Body of pancreas (tissue), 4 donors: Measurements from ENCODE around the gene ZNF473. TPM values are rescaled to one million over a fixed set of nuclear protein-coding genes. Genes with fewer than 3 reads are reported as not detected.

ENCODE experiments used
- ATAC-seq: fragments of 150-250 bp; one replicate; pipeline ENCODE4 v1.9.1; 2016
- DNase-seq, 4 donors: peaks; one replicate each; pipeline ENCODE4 v3.0.0-alpha.2; 2019
- H3K27ac ChIP-seq, 4 donors: fragments of 200-600 bp; sonication (generic); 1 replicate in 3 of 4; 2 replicates in 1 of 4; pipeline versions ENCODE4 v1.5.1 to v1.6.1; 2016 to 2019; ENCODE audit warnings: mild to moderate bottlenecking in 1 of 4, mixed read lengths in 1 of 4, moderate library complexity in 1 of 4
- H3K27me3 ChIP-seq, 2 donors: fragments of 200-600 bp; sonication (generic); one replicate each; pipeline ENCODE4 v1.6.0; 2016; ENCODE audit warnings: mild to moderate bottlenecking in 1 of 2
- H3K36me3 ChIP-seq, 2 donors: fragments of 200-600 bp; sonication (generic); replicated peaks in 1 of 2; 2 replicates each; pipeline ENCODE4 v1.5.1; 2016; ENCODE audit warnings: low read depth in 2 of 2; ENCODE audit not compliant: insufficient read depth in 1 of 2
- H3K4me1 ChIP-seq: fragments of 200-600 bp; sonication (generic); one replicate; pipeline ENCODE4 v1.6.0; 2016
- H3K4me3 ChIP-seq, 2 donors: fragments of 200-600 bp; sonication (generic); 1 replicate in 1 of 2; 2 replicates in 1 of 2; pipeline ENCODE4 v1.5.1; 2016 to 2019
- H3K9me3 ChIP-seq, 3 donors: fragments of 200-600 bp; sonication (generic); 1 replicate in 2 of 3; 2 replicates in 1 of 3; pipeline ENCODE4 v1.5.1; 2016
- CTCF ChIP-seq, 7 experiments: fragments of 450-650 bp in 4 of 7; fragments of 200-600 bp in 3 of 7; sonication (generic) in 3 of 7; IDR thresholded peaks; one replicate each; pipeline ENCODE4 v1.5.1; 2016 to 2019; ENCODE audit warnings: antibody characterized with exemption in 7 of 7
- POLR2A ChIP-seq, 3 donors: fragments of 450-650 bp; IDR thresholded peaks; one replicate each; pipeline ENCODE4 v1.6.1; 2016; ENCODE audit warnings: antibody characterized with exemption in 3 of 3, mild to moderate bottlenecking in 2 of 3
- WGBS, 2 donors: methylation state at CpG; one replicate each; pipeline ENCODE4 v1.1.5; 2017; 5-methylcytosine and 5-hydroxymethylcytosine counted together
- intact Hi-C: fragments of 100-400 bp; cut with DNase I; formaldehyde crosslinking; loops from one replicate; pipeline ENCODE4 v1.15.1; 2023
- total RNA-seq, 2 donors: library from RNA; depleted of rRNA; stranded (reverse); fragments of >200 nt; gene quantifications; one replicate each; pipeline ENCODE4 v1.1.0, GENCODE V29; 2016

Gene ZNF473
- total RNA-seq, 2 donors from 2014 or later = 4.9 to 5.4 TPM

- Histone ChIP-seq H3K4me1 (no peaks in the 10 kb centered on the region), H3K36me3 (peaks cover 0 to 24% of the 10 kb centered on the region in 2 donors), H3K27ac (no peak overlapping the region), H3K27me3 (no peaks in the 10 kb centered on the region), H3K9me3 (no peaks in the 10 kb centered on the region), H3K4me3 (no peak overlapping the region)
- TF ChIP-seq POLR2A (IDR thresholded peaks at IDR 0.05) (no peak), CTCF (IDR thresholded peaks at IDR 0.05) (no peak)
- intact Hi-C loops = no loop called here
- 75 to 84% methylated on average over 5 of the region's 5 CpGs for WGBS, 2 donors
- DNase-seq (peak in 2 of 4 donors; percentile 24 to 28), ATAC-seq (peak; percentile 52)
Measured at GRCh38 chr19:49997709-49998108, 28.1 kb upstream of the ZNF473 start.

- 77 to 80% methylated on average over 6 of the region's 6 CpGs for WGBS, 2 donors
- Histone ChIP-seq H3K27ac (no peak overlapping the region), H3K4me1 (no peaks in the 10 kb centered on the region), H3K36me3 (peaks cover 0 to 23% of the 10 kb centered on the region in 2 donors), H3K9me3 (no peaks in the 10 kb centered on the region), H3K4me3 (no peak overlapping the region), H3K27me3 (no peaks in the 10 kb centered on the region)
- DNase-seq (no peak), ATAC-seq (no peak)
- no peak for TF ChIP-seq POLR2A (IDR thresholded peaks at IDR 0.05)
- TF ChIP-seq CTCF (IDR thresholded peaks at IDR 0.05) = no peak
- intact Hi-C loops = no loop called here
Measured at GRCh38 chr19:49999371-50000010, 26.3 kb upstream of the ZNF473 start.

- ATAC-seq (no peak), DNase-seq (no peak)
- Histone ChIP-seq H3K27me3 (no peaks in the 10 kb centered on the region), H3K36me3 (peaks cover 0 to 18% of the 10 kb centered on the region in 2 donors), H3K27ac (no peak overlapping the region), H3K4me3 (no peak overlapping the region), H3K9me3 (no peaks in the 10 kb centered on the region), H3K4me1 (no peaks in the 10 kb centered on the region)
- WGBS, 2 donors = 90 to 94% methylated on average over 11 to 20 of the region's 20 CpGs
- intact Hi-C loops = no loop called here
- TF ChIP-seq POLR2A (IDR thresholded peaks at IDR 0.05) (no peak), CTCF (IDR thresholded peaks at IDR 0.05) (no peak)
Measured at GRCh38 chr19:50000038-50000840, 25.6 kb upstream of the ZNF473 start.

- TF ChIP-seq POLR2A (IDR thresholded peaks at IDR 0.05) (no peak), CTCF (IDR thresholded peaks at IDR 0.05) (no peak)
- WGBS, 2 donors = 79 to 88% methylated on average over 14 to 16 of the region's 16 CpGs
- Histone ChIP-seq H3K9me3 (no peaks in the 10 kb centered on the region), H3K27ac (no peak overlapping the region), H3K4me1 (no peaks in the 10 kb centered on the region), H3K27me3 (no peaks in the 10 kb centered on the region), H3K36me3 (peaks cover 0 to 18% of the 10 kb centered on the region in 2 donors), H3K4me3 (no peak overlapping the region)
- DNase-seq (no peak), ATAC-seq (no peak)
- intact Hi-C loops = no loop called here
Measured at GRCh38 chr19:50000841-50001557, 24.8 kb upstream of the ZNF473 start.
